Astrocyte (in vitro differentiated cells and primary cell): ENCODE results near the gene MAP3K20. TPM values are rescaled to one million over a fixed set of nuclear protein-coding genes. Genes with fewer than 3 reads are reported as not detected.

ENCODE experiments used
- DNase-seq: peaks from one replicate; pipeline ENCODE4 v3.0.0-alpha.2; 2010; ENCODE audit warnings: low read depth
- FAIRE-seq: peaks from 2 replicates; lab custom pipeline; 2011; peaks lifted over from hg19 to GRCh38; lab: Jason Lieb, UNC
- H2AFZ ChIP-seq: 2 replicates; pipeline ENCODE4 v1.6.0; 2012; ENCODE audit warnings: low read depth, low read length, inconsistent platforms
- H3K27ac ChIP-seq: 2 replicates; pipeline ENCODE4 v1.5.1; 2011; ENCODE audit warnings: low read depth, low read length, inconsistent platforms
- H3K27me3 ChIP-seq: 2 replicates; pipeline ENCODE4 v1.6.0; 2011; ENCODE audit warnings: low read length, inconsistent platforms; ENCODE audit not compliant: insufficient read depth
- H3K36me3 ChIP-seq: 2 replicates; pipeline ENCODE4 v1.5.1; 2011; ENCODE audit warnings: low read length, inconsistent platforms; ENCODE audit not compliant: insufficient read depth
- H3K4me1 ChIP-seq: 2 replicates; pipeline ENCODE4 v1.5.1; 2011; ENCODE audit warnings: low read length, inconsistent platforms; ENCODE audit not compliant: insufficient read depth
- H3K4me2 ChIP-seq: 2 replicates; pipeline ENCODE4 v1.6.0; 2012; ENCODE audit warnings: low read length, inconsistent platforms
- H3K4me3 ChIP-seq: 2 replicates; pipeline ENCODE4 v1.5.1; 2011; ENCODE audit warnings: low read depth, mild to moderate bottlenecking, low read length, inconsistent platforms; ENCODE audit not compliant: insufficient read depth
- H3K79me2 ChIP-seq: 2 replicates; pipeline ENCODE4 v1.6.0; 2012; ENCODE audit warnings: mild to moderate bottlenecking, low read length, inconsistent platforms; ENCODE audit not compliant: insufficient read depth
- H3K9ac ChIP-seq: 2 replicates; pipeline ENCODE4 v1.6.0; 2012; ENCODE audit warnings: mild to moderate bottlenecking, low read length, inconsistent platforms
- H3K9me3 ChIP-seq: 2 replicates; pipeline ENCODE4 v1.5.1; 2012; ENCODE audit warnings: low read depth, mild to moderate bottlenecking, low read length, inconsistent platforms; ENCODE audit not compliant: insufficient read depth
- H4K20me1 ChIP-seq: 2 replicates; pipeline ENCODE4 v1.6.0; 2012; ENCODE audit warnings: low read length, inconsistent platforms; ENCODE audit not compliant: insufficient read depth
- H3K27ac Mint-ChIP-seq: one replicate; pipeline ENCODE4 v1.8.0; 2021; ENCODE audit warnings: mild to moderate bottlenecking, mixed read lengths; ENCODE audit not compliant: unreplicated experiment
- H3K27me3 Mint-ChIP-seq: one replicate; pipeline ENCODE4 v1.8.0; 2021; ENCODE audit warnings: low read depth, mixed read lengths; ENCODE audit not compliant: unreplicated experiment
- H3K36me3 Mint-ChIP-seq: one replicate; pipeline ENCODE4 v1.8.0; 2021; ENCODE audit warnings: low read depth, mixed read lengths; ENCODE audit not compliant: unreplicated experiment
- H3K4me1 Mint-ChIP-seq: one replicate; pipeline ENCODE4 v1.8.0; 2021; ENCODE audit warnings: low read depth, mixed read lengths; ENCODE audit not compliant: unreplicated experiment
- H3K4me3 Mint-ChIP-seq: one replicate; pipeline ENCODE4 v1.8.0; 2021; ENCODE audit warnings: mild to moderate bottlenecking, moderate library complexity, mixed read lengths; ENCODE audit not compliant: unreplicated experiment
- H3K9me3 Mint-ChIP-seq: one replicate; pipeline ENCODE4 v1.8.0; 2021; ENCODE audit warnings: mild to moderate bottlenecking, mixed read lengths; ENCODE audit not compliant: unreplicated experiment
- EZH2 ChIP-seq: IDR thresholded peaks from 2 replicates; pipeline ENCODE4 v1.6.1; 2012; ENCODE audit warnings: mild to moderate bottlenecking, low read length, inconsistent platforms; ENCODE audit not compliant: insufficient read depth
- total RNA-seq: library from RNA; stranded (reverse); gene quantifications from 2 replicates; pipeline ENCODE4 v1.2.1, GENCODE V29; 2021
- TF ChIP-seq, protein P1 (sequence below): IDR thresholded peaks from 2 replicates; pipeline ENCODE4 v1.5.1; 2011; ENCODE audit warnings: low read depth, mild to moderate bottlenecking, inconsistent platforms, low read length, moderate library complexity; ENCODE audit not compliant: insufficient read depth

The MAP3K20 gene
- total RNA-seq, 1 donor from 2014 or later = 42.4 TPM

- TF ChIP-seq EZH2 = no peak
- H3K9me3 ChIP-seq = no peaks in the 10 kb centered on the region
- H3K9me3 Mint-ChIP-seq = peaks cover 3% of the 10 kb centered on the region
- no peak for FAIRE-seq
- H3K27ac Mint-ChIP-seq = no peak overlapping the region
- no peak overlapping the region for H3K4me3 Mint-ChIP-seq
- H3K79me2 ChIP-seq = no peaks in the 10 kb centered on the region
- no peaks in the 10 kb centered on the region for H3K27me3 Mint-ChIP-seq
- no peak overlapping the region for H3K9ac ChIP-seq
- H3K4me2 ChIP-seq = no peak overlapping the region
- H4K20me1 ChIP-seq = no peaks in the 10 kb centered on the region
- no peak overlapping the region for H2AFZ ChIP-seq
- no peaks in the 10 kb centered on the region for H3K4me1 ChIP-seq
- H3K36me3 Mint-ChIP-seq = peaks cover 10% of the 10 kb centered on the region
- no peaks in the 10 kb centered on the region for H3K4me1 Mint-ChIP-seq
- no peak overlapping the region for H3K4me3 ChIP-seq
- no peak for DNase-seq
- no peak overlapping the region for H3K27ac ChIP-seq
- no peaks in the 10 kb centered on the region for H3K27me3 ChIP-seq
- no peaks in the 10 kb centered on the region for H3K36me3 ChIP-seq
Observed at GRCh38 chr2:173247156-173247555, 171.5 kb downstream of the MAP3K20 start.

DNA sequence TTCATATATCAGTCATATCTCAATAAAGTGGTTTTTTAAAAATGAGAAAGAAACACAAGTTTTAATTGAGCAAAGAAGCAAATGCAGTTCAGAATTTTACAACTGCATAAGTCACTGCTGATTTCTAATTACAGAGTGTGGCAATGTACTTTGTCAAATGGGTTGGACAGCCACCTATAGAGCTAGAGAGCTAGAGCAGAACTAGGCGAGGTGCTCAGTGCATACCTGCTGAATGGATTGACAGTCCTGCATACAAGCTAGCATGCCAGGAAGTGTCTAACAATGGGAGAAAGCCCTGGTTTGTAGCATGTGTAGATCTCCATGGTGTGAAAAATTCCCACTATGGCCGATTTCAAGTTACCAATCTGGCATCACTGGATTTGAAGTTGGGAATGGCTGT, 172.7 kb downstream of the MAP3K20 start:
- Mint-ChIP-seq H3K27ac (no peak overlapping the region), H3K27me3 (no peaks in the 10 kb centered on the region), H3K9me3 (no peaks in the 10 kb centered on the region), H3K36me3 (peaks cover 5% of the 10 kb centered on the region), H3K4me3 (no peak overlapping the region), H3K4me1 (no peaks in the 10 kb centered on the region)
- H3K9ac ChIP-seq = no peak overlapping the region
- FAIRE-seq = no peak
- no peak overlapping the region for H3K4me2 ChIP-seq
- no peak for TF ChIP-seq EZH2
- TF ChIP-seq, protein P1, sequence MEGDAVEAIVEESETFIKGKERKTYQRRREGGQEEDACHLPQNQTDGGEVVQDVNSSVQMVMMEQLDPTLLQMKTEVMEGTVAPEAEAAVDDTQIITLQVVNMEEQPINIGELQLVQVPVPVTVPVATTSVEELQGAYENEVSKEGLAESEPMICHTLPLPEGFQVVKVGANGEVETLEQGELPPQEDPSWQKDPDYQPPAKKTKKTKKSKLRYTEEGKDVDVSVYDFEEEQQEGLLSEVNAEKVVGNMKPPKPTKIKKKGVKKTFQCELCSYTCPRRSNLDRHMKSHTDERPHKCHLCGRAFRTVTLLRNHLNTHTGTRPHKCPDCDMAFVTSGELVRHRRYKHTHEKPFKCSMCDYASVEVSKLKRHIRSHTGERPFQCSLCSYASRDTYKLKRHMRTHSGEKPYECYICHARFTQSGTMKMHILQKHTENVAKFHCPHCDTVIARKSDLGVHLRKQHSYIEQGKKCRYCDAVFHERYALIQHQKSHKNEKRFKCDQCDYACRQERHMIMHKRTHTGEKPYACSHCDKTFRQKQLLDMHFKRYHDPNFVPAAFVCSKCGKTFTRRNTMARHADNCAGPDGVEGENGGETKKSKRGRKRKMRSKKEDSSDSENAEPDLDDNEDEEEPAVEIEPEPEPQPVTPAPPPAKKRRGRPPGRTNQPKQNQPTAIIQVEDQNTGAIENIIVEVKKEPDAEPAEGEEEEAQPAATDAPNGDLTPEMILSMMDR = no peak
- no peaks in the 10 kb centered on the region for H3K9me3 ChIP-seq
- no peaks in the 10 kb centered on the region for H3K79me2 ChIP-seq
- H3K36me3 ChIP-seq = no peaks in the 10 kb centered on the region
- H3K4me1 ChIP-seq = no peaks in the 10 kb centered on the region
- H3K4me3 ChIP-seq = no peak overlapping the region
- no peak for DNase-seq
- no peaks in the 10 kb centered on the region for H3K27me3 ChIP-seq
- no peak overlapping the region for H3K27ac ChIP-seq
- no peaks in the 10 kb centered on the region for H4K20me1 ChIP-seq
- H2AFZ ChIP-seq = no peak overlapping the region

GRCh38 chr2:173249661-173250641, 174.3 kb downstream of the MAP3K20 start:
- H3K27me3 Mint-ChIP-seq = no peaks in the 10 kb centered on the region
- H3K4me3 Mint-ChIP-seq = no peak overlapping the region
- Histone ChIP-seq H3K27me3 (no peaks in the 10 kb centered on the region), H3K4me1 (no peaks in the 10 kb centered on the region), H4K20me1 (no peaks in the 10 kb centered on the region), H2AFZ (no peak overlapping the region), H3K27ac (no peak overlapping the region), H3K79me2 (no peaks in the 10 kb centered on the region), H3K9me3 (no peaks in the 10 kb centered on the region), H3K9ac (no peak overlapping the region), H3K4me2 (no peak overlapping the region), H3K36me3 (no peaks in the 10 kb centered on the region), H3K4me3 (no peak overlapping the region)
- H3K36me3 Mint-ChIP-seq = peaks cover 4% of the 10 kb centered on the region
- no peaks in the 10 kb centered on the region for H3K9me3 Mint-ChIP-seq
- H3K27ac Mint-ChIP-seq = no peak overlapping the region
- H3K4me1 Mint-ChIP-seq = no peaks in the 10 kb centered on the region
- FAIRE-seq = no peak
- DNase-seq = no peak
- TF ChIP-seq, protein P1 = no peak
- no peak for TF ChIP-seq EZH2
